Measurements from ENCODE around the gene ALAS1.

- TF ChIP-seq POLR2A (IDR thresholded peaks at IDR 0.05; ENCODE audit: low read depth, low read length) (no peak), POLR2AphosphoS5 (IDR thresholded peaks at IDR 0.05; ENCODE audit: low read depth, low read length) (no peak)
Measured at GRCh38 chr3:52240886-52241370, 43.0 kb downstream of the ALAS1 start.
